Loucy (cell line): ENCODE data around the gene SLBP.

Experiments
- H2AFZ ChIP-seq: fragments of 200-600 bp; sonication (generic); 2 replicates; pipeline ENCODE4 v1.6.0; 2016; ENCODE audit warnings: antibody characterized with exemption, mild to moderate bottlenecking, low read length, moderate library complexity
- H3F3A ChIP-seq: fragments of 200-600 bp; 2 replicates; pipeline ENCODE4 v1.6.0; 2016; ENCODE audit warnings: antibody characterized with exemption, low read depth, mild to moderate bottlenecking
- H3K27me3 ChIP-seq: fragments of 200-600 bp; sonication (generic); 2 replicates; pipeline ENCODE4 v1.6.1; 2014; ENCODE audit warnings: low read length, mild to moderate bottlenecking; ENCODE audit not compliant: insufficient read depth, poor library complexity, severe bottlenecking
- H3K36me3 ChIP-seq: fragments of 200-600 bp; sonication (generic); 2 replicates; pipeline ENCODE4 v1.6.1; 2016; ENCODE audit warnings: low read length; ENCODE audit not compliant: insufficient read depth
- H3K4me1 ChIP-seq: fragments of 200-600 bp; sonication (generic); 2 replicates; pipeline ENCODE4 v1.5.1; 2014; ENCODE audit warnings: low read length, mild to moderate bottlenecking; ENCODE audit not compliant: insufficient read depth, poor library complexity, severe bottlenecking
- H3K4me2 ChIP-seq: fragments of 200-600 bp; sonication (generic); 2 replicates; pipeline ENCODE4 v1.6.0; 2014; ENCODE audit warnings: antibody characterized with exemption, low read length, low read depth, mild to moderate bottlenecking; ENCODE audit not compliant: poor library complexity, severe bottlenecking
- H3K4me3 ChIP-seq: fragments of 200-600 bp; sonication (generic); 2 replicates; pipeline ENCODE4 v1.5.1; 2014; ENCODE audit warnings: low read length, mild to moderate bottlenecking, mixed read lengths; ENCODE audit not compliant: poor library complexity, severe bottlenecking
- H3K79me2 ChIP-seq: fragments of 200-600 bp; sonication (generic); 2 replicates; pipeline ENCODE4 v1.6.1; 2014; ENCODE audit warnings: low read length; ENCODE audit not compliant: insufficient read depth
- H3K9ac ChIP-seq: fragments of 200-600 bp; sonication (generic); 2 replicates; pipeline ENCODE4 v1.6.0; 2014; ENCODE audit warnings: mild to moderate bottlenecking, low read depth, low read length, moderate library complexity; ENCODE audit not compliant: poor library complexity, severe bottlenecking
- H3K9me2 ChIP-seq: fragments of 200-600 bp; sonication (generic); replicated peaks from 2 replicates; pipeline ENCODE4 v1.6.1; 2016; ENCODE audit warnings: low read depth, low read length, mixed read lengths
- H3K9me3 ChIP-seq: fragments of 200-600 bp; sonication (generic); 2 replicates; pipeline ENCODE4 v1.6.1; 2014; ENCODE audit warnings: mild to moderate bottlenecking, antibody characterized with exemption, low read length, low read depth; ENCODE audit not compliant: insufficient read depth
- H4K20me1 ChIP-seq: fragments of 200-600 bp; sonication (generic); 2 replicates; pipeline ENCODE4 v1.6.0; 2014; ENCODE audit warnings: antibody characterized with exemption, low read length, mild to moderate bottlenecking; ENCODE audit not compliant: insufficient read depth, poor library complexity, severe bottlenecking
- CTCF ChIP-seq: fragments of 200-600 bp; sonication (generic); conservative IDR thresholded peaks from 2 replicates; pipeline ENCODE4 v1.5.1; 2014; ENCODE audit warnings: mild to moderate bottlenecking, antibody characterized with exemption, low read length
- EZH2phosphoT487 ChIP-seq: fragments of 200-600 bp; IDR thresholded peaks from 2 replicates; pipeline ENCODE4 v1.6.1; 2018; ENCODE audit warnings: antibody characterized with exemption, mild to moderate bottlenecking, moderate library complexity, borderline replicate concordance

SLBP gene

DNA sequence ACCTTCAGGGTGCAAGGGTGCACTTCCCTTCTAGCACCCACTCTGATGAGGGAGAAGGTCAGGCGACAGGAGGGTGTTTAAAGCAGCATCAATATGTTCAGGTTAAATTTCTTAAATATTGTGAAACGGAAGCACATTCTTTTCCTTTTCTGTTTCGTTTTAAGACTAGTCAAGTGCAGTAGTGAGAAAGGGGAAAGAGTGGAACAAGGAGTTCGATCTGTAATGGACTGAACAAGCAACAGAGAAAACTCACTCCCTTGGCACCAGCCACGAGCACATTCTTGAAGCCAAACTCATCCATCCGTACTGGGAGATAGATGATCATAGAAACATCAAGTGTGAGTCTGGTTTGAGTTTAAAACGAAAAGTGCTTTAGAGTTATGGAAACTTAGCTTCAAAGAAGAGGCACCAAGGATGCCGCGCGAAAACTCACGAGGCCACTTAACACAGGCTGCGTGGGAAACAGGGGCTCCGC lies 28.8 kb downstream of the SLBP start:
- H4K20me1 ChIP-seq = no peaks in the 10 kb centered on the region
- TF ChIP-seq CTCF (no peak), EZH2phosphoT487 (no peak)
- no peaks in the 10 kb centered on the region for H3K36me3 ChIP-seq
- H3K4me3 ChIP-seq = no peak overlapping the region
- H3K4me1 ChIP-seq = no peaks in the 10 kb centered on the region
- H3K9me3 ChIP-seq = no peaks in the 10 kb centered on the region
- no peaks in the 10 kb centered on the region for H3K79me2 ChIP-seq
- no peak overlapping the region for H3K4me2 ChIP-seq
- H2AFZ ChIP-seq = no peak overlapping the region
- H3K9me2 ChIP-seq = no peaks in the 10 kb centered on the region
- H3K9ac ChIP-seq = no peak overlapping the region
- H3K27me3 ChIP-seq = no peaks in the 10 kb centered on the region
- no peaks in the 10 kb centered on the region for H3F3A ChIP-seq

DNA sequence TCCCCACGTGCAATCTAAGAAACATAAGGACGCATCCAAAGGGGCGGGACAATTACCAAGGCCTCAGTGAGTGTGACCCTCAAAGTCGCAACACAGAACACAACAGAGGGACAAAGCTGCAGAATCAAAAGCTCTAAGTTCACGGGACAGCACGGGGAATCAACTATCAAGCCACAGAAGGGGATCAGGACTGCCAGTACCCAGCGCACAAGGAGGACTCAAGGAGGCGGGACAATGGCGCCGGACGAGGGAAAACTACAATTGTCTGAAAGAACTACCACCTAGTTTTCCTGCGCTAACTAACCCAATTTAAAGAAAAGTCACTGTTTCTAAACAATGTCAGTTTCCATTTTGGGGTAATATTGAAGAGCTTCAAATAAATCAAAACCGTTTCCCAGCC lies 29.3 kb downstream of the SLBP start:
- H3K27me3 ChIP-seq = no peaks in the 10 kb centered on the region
- H2AFZ ChIP-seq = no peak overlapping the region
- H3F3A ChIP-seq = no peaks in the 10 kb centered on the region
- H3K9ac ChIP-seq = no peak overlapping the region
- no peak overlapping the region for H3K4me2 ChIP-seq
- H3K36me3 ChIP-seq = no peaks in the 10 kb centered on the region
- H4K20me1 ChIP-seq = no peaks in the 10 kb centered on the region
- no peak for TF ChIP-seq EZH2phosphoT487
- no peak for TF ChIP-seq CTCF
- no peaks in the 10 kb centered on the region for H3K9me2 ChIP-seq
- no peaks in the 10 kb centered on the region for H3K4me1 ChIP-seq
- no peak overlapping the region for H3K4me3 ChIP-seq
- H3K9me3 ChIP-seq = no peaks in the 10 kb centered on the region
- H3K79me2 ChIP-seq = no peaks in the 10 kb centered on the region

- no peaks in the 10 kb centered on the region for H3K36me3 ChIP-seq
- no peaks in the 10 kb centered on the region for H4K20me1 ChIP-seq
- no peak overlapping the region for H3K9ac ChIP-seq
- H2AFZ ChIP-seq = no peak overlapping the region
- H3K9me2 ChIP-seq = no peaks in the 10 kb centered on the region
- no peaks in the 10 kb centered on the region for H3K27me3 ChIP-seq
- H3F3A ChIP-seq = no peaks in the 10 kb centered on the region
- no peaks in the 10 kb centered on the region for H3K4me1 ChIP-seq
- TF ChIP-seq CTCF (no peak), EZH2phosphoT487 (no peak)
- H3K9me3 ChIP-seq = no peaks in the 10 kb centered on the region
- no peak overlapping the region for H3K4me3 ChIP-seq
- no peak overlapping the region for H3K4me2 ChIP-seq
- no peaks in the 10 kb centered on the region for H3K79me2 ChIP-seq
These were observed 33.9 kb downstream of the SLBP start for GRCh38 chr4:1678244-1678643.
